Measurements from ENCODE around the gene ETNK2.

ETNK2 gene

DNA sequence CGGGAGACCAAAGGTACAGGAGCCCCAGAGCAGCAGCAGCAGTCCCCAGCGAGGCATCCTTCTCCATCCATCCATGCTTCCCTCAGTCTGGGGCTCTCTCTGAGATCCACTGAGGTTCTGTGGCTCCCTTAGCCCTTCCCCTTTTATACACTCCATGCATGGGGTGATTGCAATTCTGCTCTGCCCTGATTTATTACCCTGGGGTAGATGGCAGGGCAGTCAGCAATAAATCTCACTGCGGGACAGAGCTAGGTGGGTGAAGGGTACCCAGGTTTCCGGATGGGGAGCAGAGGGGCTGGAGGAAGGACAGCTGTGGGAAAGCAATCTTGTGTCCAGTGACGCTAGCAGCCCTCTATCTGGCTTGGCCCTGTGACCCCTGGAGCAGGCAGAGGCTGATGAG is 14.4 kb upstream of the ETNK2 start, which contains the start of gene REN:
Gene REN (minus strand): TSS at position 119 of the 400 bp plus-strand sequence. CDS start 44 bp downstream, at position 75.
- H3K27me3 ChIP-seq (replicated peaks; ENCODE audit: control insufficient read depth, insufficient read depth, low read length): no peaks in the 10 kb centered on the region; the same call in none of the 2 replicates
- TF ChIP-seq, protein P1, sequence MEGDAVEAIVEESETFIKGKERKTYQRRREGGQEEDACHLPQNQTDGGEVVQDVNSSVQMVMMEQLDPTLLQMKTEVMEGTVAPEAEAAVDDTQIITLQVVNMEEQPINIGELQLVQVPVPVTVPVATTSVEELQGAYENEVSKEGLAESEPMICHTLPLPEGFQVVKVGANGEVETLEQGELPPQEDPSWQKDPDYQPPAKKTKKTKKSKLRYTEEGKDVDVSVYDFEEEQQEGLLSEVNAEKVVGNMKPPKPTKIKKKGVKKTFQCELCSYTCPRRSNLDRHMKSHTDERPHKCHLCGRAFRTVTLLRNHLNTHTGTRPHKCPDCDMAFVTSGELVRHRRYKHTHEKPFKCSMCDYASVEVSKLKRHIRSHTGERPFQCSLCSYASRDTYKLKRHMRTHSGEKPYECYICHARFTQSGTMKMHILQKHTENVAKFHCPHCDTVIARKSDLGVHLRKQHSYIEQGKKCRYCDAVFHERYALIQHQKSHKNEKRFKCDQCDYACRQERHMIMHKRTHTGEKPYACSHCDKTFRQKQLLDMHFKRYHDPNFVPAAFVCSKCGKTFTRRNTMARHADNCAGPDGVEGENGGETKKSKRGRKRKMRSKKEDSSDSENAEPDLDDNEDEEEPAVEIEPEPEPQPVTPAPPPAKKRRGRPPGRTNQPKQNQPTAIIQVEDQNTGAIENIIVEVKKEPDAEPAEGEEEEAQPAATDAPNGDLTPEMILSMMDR (IDR thresholded peaks at IDR 0.05; ENCODE audit: insufficient read depth, low read length, poor library complexity, severe bottlenecking): no peak
- no peak within 1 kb of the TSS for H3K4me3 ChIP-seq (replicated peaks; ENCODE audit: low read depth, low read length)
- no peak for DNase-seq (ENCODE audit: extremely low read depth, insufficient read length)
- H3K36me3 ChIP-seq (ENCODE audit: control insufficient read depth, insufficient read depth, low read length): no peaks in the 10 kb centered on the region

DNA sequence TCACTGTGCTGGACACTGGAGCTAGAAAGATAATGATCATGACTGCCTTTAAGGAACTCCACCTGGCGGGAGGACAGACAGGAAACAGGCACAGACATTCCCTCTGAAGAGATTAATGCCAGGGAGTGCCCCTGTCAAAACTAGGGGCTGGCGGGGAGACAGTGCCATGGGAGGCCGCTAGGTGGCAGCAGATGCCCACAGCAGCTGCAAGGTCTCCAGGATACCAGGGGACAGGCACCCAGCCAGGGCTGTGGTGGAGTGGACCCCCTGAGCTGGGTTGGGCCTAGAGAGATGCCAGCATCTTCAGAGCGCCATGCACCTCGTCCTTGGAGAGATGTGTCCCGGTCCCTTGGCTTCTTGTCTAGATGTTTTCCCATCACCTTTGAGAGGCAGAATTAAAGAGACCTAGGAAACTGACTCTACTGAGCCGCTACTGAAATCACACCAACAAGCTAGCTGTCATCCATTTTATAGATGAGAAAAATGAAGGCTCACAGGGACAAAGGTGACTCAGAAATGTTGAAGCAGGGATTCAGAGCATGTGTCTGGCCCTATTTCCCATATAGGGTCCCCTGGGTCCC is 10.7 kb upstream of the ETNK2 start:
- peak; percentile 51 for DNase-seq (ENCODE audit: extremely low read depth, insufficient read length)
- Histone ChIP-seq H3K27me3 (replicated peaks; ENCODE audit: control insufficient read depth, insufficient read depth, low read length) (no peaks in the 10 kb centered on the region; the same call in none of the 2 replicates), H3K4me3 (replicated peaks; ENCODE audit: low read depth, low read length) (no peak overlapping the region), H3K36me3 (ENCODE audit: control insufficient read depth, insufficient read depth, low read length) (no peaks in the 10 kb centered on the region)
- TF ChIP-seq, protein P1 (IDR thresholded peaks at IDR 0.05; ENCODE audit: insufficient read depth, low read length, poor library complexity, severe bottlenecking): peak; percentile 99

DNA sequence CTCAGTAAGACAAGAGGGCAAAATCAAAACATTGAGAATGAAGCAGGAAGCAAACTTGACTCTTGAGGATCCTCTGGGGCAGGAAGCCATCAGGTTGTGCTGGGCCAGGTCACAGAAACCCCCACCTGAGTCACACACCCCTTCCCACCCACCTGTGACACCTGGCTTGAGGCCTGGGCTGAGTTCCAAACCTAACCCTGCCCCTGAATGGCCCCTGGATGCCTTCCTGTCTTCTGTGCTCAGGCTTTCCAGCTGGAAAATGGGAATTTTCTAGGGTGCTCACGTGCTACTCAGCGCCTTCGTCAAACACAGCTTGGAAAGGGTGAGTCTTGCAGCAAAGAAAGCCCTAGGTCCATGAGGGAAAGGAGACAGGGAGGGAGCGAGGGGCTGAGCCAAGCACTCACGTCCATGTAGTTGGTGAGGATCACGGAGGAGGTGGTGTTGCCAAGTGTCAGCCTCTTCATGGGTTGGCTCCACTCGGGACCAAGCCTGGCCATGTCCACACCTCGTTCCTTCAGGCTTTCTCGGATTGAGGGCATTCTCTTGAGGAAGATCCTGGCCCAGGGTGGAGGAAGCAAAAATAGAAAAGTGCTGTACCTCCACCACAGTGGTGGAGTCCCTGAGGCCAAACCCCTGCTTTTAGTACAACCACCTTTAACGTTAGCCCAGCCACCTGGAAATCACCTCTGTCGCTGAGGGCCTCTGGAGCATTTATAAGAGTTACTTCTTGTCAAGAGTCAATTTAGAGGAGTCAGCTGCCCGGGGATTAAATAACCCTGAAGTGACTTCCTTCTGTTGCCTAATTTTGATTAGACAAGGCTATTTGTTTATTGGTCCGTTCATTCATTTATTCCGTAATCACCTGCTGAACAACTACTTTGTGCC is 10.0 kb upstream of the ETNK2 start:
- no peaks in the 10 kb centered on the region; the same call in none of the 2 replicates for H3K27me3 ChIP-seq (replicated peaks; ENCODE audit: control insufficient read depth, insufficient read depth, low read length)
- no peaks in the 10 kb centered on the region for H3K36me3 ChIP-seq (ENCODE audit: control insufficient read depth, insufficient read depth, low read length)
- H3K4me3 ChIP-seq (replicated peaks; ENCODE audit: low read depth, low read length): no peak overlapping the region
- TF ChIP-seq, protein P1 (IDR thresholded peaks at IDR 0.05; ENCODE audit: insufficient read depth, low read length, poor library complexity, severe bottlenecking): no peak
- DNase-seq (ENCODE audit: extremely low read depth, insufficient read length): no peak

DNA sequence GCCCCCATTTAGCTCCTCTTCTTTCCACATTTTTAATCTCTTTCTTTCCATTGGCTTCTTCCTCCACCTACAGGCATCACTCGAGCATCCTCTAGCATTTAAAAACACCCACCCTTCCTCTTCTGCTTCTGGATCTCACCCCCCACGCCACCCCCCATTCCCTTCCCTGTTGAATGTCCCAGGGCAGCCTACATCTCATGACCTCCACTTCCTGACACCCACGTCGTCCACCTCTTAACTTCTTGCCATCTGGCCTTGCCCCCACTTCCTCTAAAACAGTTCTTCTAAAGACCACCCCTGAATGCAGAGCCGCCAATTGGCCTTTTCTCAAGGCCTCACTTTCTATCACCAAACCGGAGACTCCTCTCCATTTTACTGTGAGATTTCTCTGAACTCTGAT is 6.1 kb upstream of the ETNK2 start:
- Histone ChIP-seq H3K4me3 (replicated peaks; ENCODE audit: low read depth, low read length) (no peak overlapping the region), H3K36me3 (ENCODE audit: control insufficient read depth, insufficient read depth, low read length) (no peaks in the 10 kb centered on the region), H3K27me3 (replicated peaks; ENCODE audit: control insufficient read depth, insufficient read depth, low read length) (no peaks in the 10 kb centered on the region; the same call in 1 of the 2 replicates)
- no peak for DNase-seq (ENCODE audit: extremely low read depth, insufficient read length)
- TF ChIP-seq, protein P1 (IDR thresholded peaks at IDR 0.05; ENCODE audit: insufficient read depth, low read length, poor library complexity, severe bottlenecking): no peak

DNA sequence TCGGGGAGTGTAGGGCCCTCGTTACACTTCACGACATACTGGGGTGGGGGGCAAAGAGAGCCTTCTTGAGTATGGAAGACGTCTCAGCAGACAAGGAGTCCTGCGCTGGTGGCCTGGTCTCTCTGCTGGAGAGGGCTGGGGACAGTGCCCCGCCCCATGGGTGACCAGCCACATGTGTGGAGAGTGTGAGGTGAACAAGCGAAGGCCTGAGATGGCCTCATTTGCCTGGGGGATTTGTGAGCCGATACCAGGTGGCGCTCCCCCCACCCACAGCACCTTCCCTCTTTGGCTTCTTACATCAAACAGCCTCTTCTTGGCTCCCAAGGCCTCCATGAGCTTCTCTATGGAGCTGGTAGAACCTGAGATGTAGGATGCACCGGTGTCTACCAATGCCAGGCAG is 4.0 kb upstream of the ETNK2 start:
- TF ChIP-seq, protein P1 (IDR thresholded peaks at IDR 0.05; ENCODE audit: insufficient read depth, low read length, poor library complexity, severe bottlenecking): no peak
- H3K4me3 ChIP-seq (replicated peaks; ENCODE audit: low read depth, low read length): no peak overlapping the region
- no peaks in the 10 kb centered on the region; the same call in 1 of the 2 replicates for H3K27me3 ChIP-seq (replicated peaks; ENCODE audit: control insufficient read depth, insufficient read depth, low read length)
- no peaks in the 10 kb centered on the region for H3K36me3 ChIP-seq (ENCODE audit: control insufficient read depth, insufficient read depth, low read length)
- no peak for DNase-seq (ENCODE audit: extremely low read depth, insufficient read length)

All from GM06990 (cell line).